Measurements from ENCODE around the gene HSBP1L1.

DNA sequence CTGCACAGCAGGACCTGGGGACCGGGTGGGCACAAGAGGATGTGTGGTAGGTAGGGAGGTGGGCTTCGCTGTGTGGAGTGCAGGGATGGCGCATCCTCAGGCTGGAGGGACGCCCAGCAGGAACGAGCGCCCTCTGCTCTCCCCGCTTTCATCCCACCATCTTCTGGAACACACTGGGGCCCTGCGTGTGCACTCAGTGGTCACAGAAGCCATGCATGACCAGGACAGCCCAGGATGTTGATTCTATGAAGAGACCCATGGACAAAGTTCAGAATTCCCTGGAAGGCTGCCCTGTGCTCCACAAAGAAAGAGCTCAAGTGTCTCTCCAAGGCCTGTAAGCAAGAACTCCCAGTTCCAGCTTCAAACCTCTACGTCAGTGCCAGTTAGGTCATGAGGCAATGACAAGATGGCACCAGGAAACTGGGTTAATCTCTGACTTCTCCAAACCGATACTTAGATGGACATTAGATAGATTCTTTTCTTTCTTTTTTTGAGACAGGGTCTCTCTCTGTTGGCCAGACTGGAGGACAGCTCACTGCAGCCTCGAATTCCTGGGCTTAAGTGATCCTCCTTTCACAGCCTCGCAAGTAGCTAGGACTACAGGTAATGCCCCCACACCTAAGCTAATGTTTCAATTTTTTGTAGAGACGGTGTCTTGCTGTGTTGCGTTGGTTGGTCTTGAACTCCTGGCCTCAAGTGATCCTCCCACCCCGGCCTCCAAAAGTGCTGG lies 16.4 kb upstream of the HSBP1L1 start:
- TF ChIP-seq CTCF (conservative IDR thresholded peaks at IDR 0.05 in 1 of 2, IDR thresholded peaks at IDR 0.05 in 1 of 2; ENCODE audit: low read depth in 1 of 2, low read length in 2 of 2): no peak
- TF ChIP-seq EZH2 (IDR thresholded peaks at IDR 0.05; ENCODE audit: low read length, missing control alignments): no peak

Data from fibroblast of lung (primary cell).